GM19023 (cell line): ENCODE data around the gene CNN2.

Experiments
- ATAC-seq: cut with Tn5 transposase; IDR thresholded peaks from one replicate; pipeline ENCODE4 v1.9.1; 2021; ENCODE audit warnings: mild to moderate bottlenecking, moderate library complexity; ENCODE audit not compliant: unreplicated experiment

CNN2 gene

GRCh38 chr19:1064661-1065605 is 38.5 kb downstream of the CNN2 start:
- ATAC-seq: no peak

GRCh38 chr19:1065606-1066109 is 39.2 kb downstream of the CNN2 start:
- ATAC-seq: no peak

- ATAC-seq: no peak
Measured at GRCh38 chr19:1066251-1066747, 39.9 kb downstream of the CNN2 start.

- ATAC-seq: no peak
Measured at GRCh38 chr19:1066748-1067340, 40.4 kb downstream of the CNN2 start, which contains the start of gene ARHGAP45. Gene ARHGAP45 (plus strand): TSS chr19:1067167. CDS start chr19:1067406, 239 bp downstream.

GRCh38 chr19:1067341-1067957 is 41.0 kb downstream of the CNN2 start:
- ATAC-seq: no peak

GRCh38 chr19:1068009-1069001 is 41.9 kb downstream of the CNN2 start:
- no peak for ATAC-seq

GRCh38 chr19:1069009-1069779 is 42.8 kb downstream of the CNN2 start:
- ATAC-seq: no peak

GRCh38 chr19:1070576-1070930 is 44.1 kb downstream of the CNN2 start:
- ATAC-seq: no peak

GRCh38 chr19:1070931-1071791 is 44.8 kb downstream of the CNN2 start:
- no peak for ATAC-seq

- ATAC-seq: no peak
Measured at GRCh38 chr19:1072371-1073015, 46.1 kb downstream of the CNN2 start.

GRCh38 chr19:1073063-1073955 is 46.9 kb downstream of the CNN2 start:
- no peak for ATAC-seq

GRCh38 chr19:1073956-1074517 is 47.6 kb downstream of the CNN2 start:
- ATAC-seq: no peak

GRCh38 chr19:1074544-1075283 is 48.3 kb downstream of the CNN2 start:
- ATAC-seq: peak; percentile 48

GRCh38 chr19:1076046-1076386 is 49.6 kb downstream of the CNN2 start:
- no peak for ATAC-seq

GRCh38 chr19:1076951-1077350 is 50.5 kb downstream of the CNN2 start:
- peak; percentile 55 for ATAC-seq

- no peak for ATAC-seq
Measured at GRCh38 chr19:1079566-1080111, 53.2 kb downstream of the CNN2 start.
